Stimulated activated CD4-positive, alpha-beta T cell treated with anti-CD3 and anti-CD28 coated beads, Interleukin-4, amount 100 ng/mL, for 4 hours (primary cell): ENCODE measurements around the gene DLGAP1.

Experiments used
- DNase-seq, 2 experiments: peaks; one replicate each; pipeline ENCODE4 v3.0.0-alpha.2; 2020

DLGAP1 gene

DNA sequence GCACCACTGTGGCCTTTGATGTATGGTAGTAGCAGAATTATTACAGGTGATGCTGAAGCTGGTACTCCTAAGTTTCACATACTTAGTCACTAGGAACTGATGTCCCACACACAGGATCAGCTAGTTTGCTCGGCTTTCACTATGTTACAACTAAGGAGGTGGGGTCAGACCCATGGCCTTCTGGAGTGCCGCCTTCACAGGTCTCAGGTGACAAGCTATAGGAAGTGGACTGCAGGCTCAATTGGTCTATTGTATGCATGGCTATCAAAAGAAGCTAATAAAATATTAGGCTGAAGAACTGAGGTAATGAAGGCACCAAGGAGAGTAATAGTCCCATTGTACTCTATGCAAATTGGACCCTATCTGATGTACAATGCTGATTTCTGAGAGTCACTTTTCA lies 170.6 kb downstream of the DLGAP1 start:
- no peak for DNase-seq

- DNase-seq: no peak
Measured at GRCh38 chr18:4283746-4284291, 171.3 kb downstream of the DLGAP1 start.

DNA sequence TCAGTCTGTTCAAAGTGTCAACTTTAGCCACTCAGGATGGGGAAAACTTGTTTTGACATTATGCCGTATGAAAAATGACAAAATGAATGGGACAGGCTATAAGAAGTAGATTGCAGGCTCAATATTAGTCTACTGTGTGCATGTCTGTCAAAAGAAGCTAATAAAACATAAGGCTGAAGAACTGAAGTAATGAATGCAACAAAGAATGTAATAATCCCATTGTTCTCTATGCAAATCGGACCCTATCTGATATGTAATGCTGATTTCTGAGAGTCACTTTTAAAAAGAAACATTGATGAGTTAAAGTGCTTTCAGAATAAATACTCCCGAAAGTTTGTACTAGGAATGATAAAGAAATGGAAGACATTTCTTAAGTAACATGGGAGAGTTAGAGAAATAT lies 172.2 kb downstream of the DLGAP1 start:
- DNase-seq: no peak

DNA sequence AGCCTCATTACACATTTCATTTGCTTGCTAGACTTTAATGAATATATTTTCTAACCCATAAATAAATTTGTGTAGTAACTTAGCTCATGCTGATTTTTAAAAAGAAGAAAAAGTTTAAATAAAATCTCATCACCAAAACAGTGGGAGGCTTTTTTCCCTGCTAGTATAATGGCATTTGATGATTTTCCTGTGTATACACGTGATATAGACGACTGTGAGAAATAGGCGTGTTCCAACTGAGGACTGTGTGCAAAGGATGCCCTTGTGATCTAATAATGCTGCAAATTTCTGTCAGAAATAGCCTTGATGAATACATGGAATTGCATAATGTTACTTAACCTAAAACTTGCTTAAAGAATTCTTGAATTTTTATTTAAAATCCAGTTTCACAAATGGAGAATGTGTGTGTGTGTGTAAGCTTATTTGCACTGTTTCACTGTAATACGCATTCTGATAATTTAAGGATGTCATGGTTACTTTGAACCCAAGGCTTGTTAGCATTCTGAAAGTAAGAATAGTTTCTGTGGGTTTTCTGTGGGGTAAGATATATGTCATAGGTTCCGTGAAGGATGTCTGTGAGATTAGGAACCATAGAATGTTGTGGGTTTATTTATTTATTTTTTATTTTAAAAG lies 178.0 kb downstream of the DLGAP1 start:
- no peak for DNase-seq

DNA sequence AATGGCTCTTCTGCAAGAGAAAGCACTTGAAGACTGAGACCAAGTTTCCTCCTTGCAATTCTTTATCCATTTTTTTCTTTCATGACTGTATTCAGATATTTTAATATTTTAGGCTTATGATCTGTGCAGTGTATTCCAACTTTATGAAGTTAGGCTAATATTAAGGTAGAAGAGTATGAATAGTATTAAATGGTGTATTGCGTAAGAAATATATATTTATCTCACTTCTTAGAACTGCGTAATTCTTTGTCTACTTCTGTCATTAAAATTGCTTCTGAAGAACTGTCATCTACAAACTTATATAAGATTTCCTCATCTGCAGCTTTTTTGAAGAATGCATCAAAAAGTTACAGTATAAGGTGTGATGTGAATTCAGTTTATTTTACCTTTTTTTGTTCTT lies 183.2 kb downstream of the DLGAP1 start:
- no peak for DNase-seq

- no peak for DNase-seq
Measured at GRCh38 chr18:4270988-4271387, 184.1 kb downstream of the DLGAP1 start.

DNA sequence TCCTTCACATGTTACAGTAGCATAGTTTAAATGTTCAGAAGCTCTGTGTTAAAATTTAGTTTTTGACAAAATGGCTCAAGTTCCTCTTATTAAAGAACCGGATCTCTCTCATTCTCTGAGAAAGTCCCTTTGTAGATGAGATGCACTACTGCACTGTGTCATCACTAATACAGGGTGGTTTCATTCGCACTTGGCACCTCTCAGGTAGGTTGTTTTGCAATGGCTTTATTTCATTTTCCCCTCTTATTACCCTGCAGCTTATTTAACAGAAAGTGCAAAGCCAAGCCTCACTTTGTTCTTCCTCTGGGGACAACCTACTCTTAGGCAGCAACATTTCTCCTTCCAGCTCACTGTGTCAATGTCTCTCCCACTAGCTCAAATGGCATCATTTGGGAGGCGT lies 185.1 kb downstream of the DLGAP1 start:
- DNase-seq: no peak

DNA sequence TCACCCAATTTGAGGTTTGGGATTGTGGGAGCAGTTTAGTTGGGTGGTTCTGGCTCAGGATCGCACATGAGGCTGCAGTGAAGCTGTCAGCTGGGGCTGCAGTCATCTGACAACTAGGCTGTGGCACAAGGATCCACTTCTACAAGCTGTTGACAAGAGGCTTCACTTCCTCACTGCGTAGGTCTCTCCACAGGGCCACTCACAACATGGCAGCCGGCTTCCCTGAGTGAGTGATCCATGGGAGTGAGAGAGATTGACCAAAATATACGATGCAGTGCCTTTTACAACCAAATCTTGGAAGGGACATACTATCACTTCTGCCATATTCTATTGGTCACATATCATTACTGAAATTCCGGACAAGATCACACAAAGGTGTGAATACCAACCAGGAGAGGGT lies 187.5 kb downstream of the DLGAP1 start:
- no peak for DNase-seq

DNA sequence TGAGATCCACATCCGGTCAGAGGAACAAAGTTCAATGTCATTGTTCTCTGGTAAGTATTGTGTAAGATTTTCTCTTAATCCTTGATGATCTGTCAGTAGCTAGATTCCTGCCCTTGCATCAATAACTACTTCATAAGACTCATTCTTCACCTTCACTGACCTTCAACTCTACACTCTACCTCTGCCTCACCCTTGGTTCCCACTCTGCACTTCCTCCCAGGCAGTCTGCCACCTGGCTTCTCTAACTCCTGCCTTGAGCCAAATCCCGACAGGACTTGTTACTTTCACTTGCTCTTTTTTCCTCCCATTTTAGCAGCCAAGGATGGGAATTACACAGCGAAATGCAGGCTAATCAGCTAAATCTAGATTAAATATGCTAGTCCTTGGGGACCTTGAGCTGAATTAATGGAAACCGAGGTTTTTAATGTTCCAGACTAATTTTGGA lies 190.7 kb downstream of the DLGAP1 start:
- DNase-seq: no peak

DNA sequence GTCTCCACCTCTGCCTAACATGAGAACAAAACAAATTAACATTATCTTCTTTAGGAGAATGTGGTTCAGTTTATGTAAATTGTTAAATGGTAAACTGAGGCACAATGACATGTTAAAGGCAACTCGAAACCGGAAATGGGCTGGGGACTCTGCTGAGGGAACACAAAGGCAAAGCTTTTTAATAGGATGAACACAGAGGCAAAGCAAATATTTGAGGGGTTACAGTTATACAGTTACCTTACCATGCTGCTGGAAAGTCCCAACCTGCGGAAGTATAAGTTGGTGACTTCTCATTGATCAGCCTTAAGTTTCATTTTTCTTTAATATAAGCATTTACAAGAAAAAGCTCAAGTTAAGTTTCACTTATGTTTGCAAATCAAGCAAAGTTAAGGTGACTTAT lies 195.0 kb downstream of the DLGAP1 start:
- DNase-seq: no peak

DNA sequence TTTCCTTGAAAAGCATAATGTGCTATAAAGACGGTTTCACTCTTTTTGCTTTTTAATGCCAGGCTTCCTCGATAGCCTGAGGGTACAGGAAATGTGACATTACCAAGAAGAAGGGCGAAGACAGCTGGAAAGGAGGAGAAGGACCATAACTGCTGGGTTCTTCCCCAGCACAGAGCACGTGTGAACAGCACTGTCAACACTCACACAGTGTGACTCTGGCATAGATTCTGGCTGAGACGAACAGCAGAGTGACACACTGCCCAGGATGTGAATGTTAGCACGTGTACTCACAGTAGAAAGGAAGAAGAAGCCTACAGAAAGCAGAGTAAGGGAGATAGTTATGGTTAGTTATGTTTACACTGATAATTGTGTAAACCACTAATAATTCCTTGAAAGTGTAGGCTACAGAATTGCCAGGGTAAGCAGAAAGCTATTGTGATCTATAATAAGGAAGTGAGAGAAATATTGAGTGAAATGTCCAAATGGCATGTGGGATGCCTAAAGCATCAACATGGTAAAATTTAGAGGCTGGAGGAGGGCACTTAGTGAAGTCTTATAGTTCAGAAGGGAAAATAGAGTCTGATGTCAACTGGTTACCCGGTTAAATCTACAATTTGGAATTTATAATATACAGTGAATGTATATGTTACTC lies 198.2 kb downstream of the DLGAP1 start:
- no peak for DNase-seq

DNA sequence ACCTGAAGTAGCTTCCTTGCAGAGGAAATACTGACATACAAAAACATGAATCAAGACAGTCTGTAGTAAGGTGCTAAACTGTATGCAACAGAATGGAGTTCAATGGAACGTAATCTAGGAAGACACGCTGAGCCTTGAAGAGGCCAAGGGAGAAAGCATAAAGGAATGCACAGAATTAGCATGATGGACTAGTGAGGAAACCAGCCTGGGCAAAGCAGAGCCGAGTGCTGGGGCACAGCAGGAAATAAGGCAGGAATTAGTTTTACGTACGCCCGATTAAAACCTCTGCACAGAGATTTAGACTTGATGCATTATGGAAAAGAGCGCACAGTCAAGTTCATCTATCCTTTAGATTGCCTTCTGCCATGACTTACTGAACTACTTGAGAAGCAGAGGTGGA lies 200.3 kb downstream of the DLGAP1 start:
- DNase-seq: no peak

- DNase-seq: no peak
Measured at GRCh38 chr18:4252829-4253228, 202.3 kb downstream of the DLGAP1 start.

DNA sequence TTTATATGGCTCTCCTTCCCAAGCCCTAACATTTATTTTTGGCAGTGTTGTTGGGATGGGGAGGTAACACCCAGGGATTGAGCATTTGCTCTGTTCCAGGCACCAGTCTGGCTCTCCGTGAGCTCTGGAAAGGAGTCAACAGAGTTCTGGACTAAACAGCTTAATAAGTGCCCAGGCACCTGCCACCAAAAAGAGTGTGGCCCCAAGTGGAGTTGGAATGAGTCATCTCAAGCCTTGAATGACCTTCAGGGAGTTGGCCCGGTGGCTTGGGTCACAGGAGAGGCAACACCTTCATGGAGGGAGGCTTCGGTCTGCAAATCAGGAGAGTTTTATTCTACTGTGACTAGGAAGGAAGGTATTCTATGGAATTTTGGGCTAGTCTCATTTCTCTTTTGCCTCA lies 203.2 kb downstream of the DLGAP1 start:
- DNase-seq: no peak

DNA sequence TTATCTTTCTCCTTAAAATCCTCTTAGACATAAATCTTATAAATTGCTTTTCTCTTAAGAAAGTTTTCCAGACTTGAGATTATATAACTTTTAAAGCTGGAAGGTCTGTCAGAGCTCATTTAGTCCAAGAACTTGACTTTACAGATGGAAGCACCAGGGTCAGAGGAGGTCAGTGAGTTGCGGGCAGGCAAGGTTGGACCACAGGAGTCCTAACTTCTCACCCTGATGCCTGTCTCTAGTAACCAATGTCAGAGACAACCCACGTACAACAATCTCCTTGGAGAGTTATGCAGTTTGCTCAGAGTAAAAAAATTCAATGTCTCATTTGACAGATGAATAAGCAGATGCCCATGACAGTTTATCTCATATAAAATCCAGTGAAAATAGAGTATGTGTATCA lies 203.9 kb downstream of the DLGAP1 start:
- no peak for DNase-seq

DNA sequence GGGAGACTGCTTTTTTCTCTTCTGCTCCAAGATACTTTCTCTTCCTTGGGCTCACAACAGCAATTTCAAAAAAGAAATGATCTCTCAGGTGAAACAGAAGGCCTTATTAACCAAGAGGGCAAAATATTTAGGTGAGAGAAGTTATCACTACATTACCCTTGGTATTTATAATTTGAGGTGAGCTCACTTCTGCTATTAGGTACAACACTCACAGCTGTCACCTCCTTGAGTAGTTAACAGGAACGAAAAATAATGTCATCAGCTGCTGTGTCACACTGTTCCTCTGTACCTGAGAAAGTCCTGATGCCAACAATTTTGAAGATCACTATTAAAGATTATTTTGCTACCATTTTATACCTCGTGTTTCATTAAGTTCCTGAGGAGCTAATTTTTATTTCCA lies 205.0 kb downstream of the DLGAP1 start:
- no peak for DNase-seq

- DNase-seq: no peak
Measured at GRCh38 chr18:4248686-4249085, 206.4 kb downstream of the DLGAP1 start.

- DNase-seq: no peak
Measured at GRCh38 chr18:4246374-4246773, 208.7 kb downstream of the DLGAP1 start.

GRCh38 chr18:4245456-4245855 lies 209.7 kb downstream of the DLGAP1 start:
- DNase-seq: no peak

DNA sequence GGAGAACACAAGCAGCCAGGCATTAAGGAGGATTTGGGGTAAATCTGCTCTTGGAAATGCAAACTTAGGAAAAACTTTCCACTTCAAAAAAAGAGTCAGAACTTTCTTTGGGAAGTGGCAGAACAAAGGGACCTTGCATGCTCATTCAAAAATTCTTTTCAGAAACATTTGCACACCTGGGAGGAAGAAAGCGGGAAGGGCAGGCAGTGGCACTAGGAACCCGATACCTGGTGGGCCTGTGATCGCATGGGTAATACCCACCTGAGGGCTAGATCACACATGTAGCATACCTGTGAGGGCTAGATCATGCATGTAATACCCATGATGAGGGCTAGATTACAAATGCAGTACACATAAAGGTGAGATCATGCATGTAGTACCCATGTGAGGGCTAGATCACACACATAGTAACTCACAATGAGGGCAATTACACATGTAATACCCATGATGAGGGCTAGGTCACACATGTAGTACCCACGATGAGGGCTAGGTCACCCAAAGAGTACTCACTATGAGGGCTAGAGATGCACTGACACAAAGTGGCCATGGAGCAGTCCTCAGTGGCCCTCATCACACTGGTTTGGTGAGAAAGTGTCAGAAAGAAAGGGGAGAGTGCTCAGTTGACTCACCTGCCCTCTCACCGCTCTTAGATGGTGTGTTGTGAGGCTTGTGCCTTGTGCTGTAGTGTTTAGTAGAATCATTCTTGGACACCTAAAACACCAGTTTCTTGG lies 212.5 kb downstream of the DLGAP1 start:
- no peak for DNase-seq

DNA sequence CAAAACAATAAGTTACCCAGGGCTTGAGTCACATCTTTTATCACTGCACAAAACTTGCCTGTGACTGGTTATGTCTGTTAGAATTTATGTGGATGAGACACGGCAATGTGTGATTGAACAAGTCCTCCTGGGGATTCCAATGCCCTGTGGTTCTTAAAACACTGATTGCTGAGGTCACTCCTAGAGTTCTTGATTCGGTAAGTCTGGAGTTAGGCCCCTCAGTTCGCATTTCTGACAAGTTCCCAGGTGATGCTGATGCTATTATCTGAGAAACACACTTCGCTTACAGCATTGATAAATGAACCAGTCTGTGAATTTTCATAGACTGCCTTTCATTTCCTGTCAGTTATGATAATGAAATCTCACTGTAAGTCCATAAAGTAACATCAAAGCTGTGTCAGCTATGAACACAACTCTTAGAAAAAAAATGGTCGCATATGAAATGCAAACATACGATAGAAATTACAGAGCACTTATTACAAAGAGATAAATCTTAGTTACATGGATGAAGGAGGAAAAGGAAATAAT lies 214.0 kb downstream of the DLGAP1 start:
- DNase-seq: no peak

DNA sequence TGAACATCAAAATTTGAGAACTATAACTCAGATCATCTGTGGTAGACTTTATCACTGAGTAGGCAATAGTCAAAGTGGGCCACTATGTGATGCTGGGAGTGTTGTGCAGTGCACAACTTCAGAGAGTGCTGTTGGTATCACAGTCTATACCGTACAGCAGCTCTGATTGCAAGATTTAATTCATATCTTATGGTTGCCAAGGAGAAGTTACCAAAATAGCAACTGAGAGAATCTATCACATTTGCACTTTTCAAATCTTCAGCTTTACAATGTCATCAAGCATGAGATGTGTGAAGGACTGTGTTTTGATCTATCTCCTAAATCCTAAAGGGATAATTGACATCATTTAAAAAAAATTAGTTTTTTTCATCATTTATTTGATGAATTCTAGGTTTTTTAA lies 216.1 kb downstream of the DLGAP1 start:
- no peak for DNase-seq

DNA sequence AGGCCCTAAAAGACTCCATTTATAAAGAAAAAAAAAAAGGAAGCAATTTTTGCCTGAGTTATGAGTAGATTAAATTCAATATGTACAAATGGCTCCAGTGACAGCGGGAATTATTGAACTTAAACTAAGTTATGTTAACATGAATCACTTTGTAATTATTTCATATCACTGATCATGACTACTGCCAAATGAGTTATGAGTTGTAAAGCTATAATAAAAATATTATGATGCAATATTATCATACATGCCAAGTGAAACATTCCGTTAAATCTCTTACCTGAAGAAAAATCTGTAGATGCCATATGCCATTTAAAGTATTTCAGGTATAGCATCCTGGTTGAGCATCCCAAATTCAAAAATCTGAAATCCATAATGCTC lies 217.5 kb downstream of the DLGAP1 start:
- no peak for DNase-seq
